ENCODE results near the gene STK32C. TPM values are rescaled to one million over a fixed set of nuclear protein-coding genes. Genes with fewer than 3 reads are reported as not detected.

Gene STK32C
- total RNA-seq, 1 donor, result 6.7 TPM

DNA sequence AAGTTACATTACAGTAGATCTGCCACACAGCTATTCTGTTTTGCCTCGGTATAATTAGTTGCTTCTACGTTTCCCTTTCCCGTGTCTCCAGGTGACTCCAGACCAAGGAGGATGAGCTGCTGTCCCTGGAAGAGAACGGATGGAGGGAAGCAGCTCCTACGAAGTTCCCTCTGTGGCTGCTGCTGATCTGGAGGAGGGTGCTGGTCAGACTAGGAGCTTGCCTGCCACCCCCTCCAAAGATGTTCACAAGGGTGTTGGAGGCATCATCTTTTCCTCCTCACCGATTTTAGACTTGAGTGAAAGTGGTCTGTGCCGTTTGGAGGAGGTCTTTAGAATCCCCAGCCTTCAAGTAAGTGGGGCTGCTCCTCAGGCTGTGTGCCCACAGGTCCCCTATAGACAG, 25.6 kb upstream of the STK32C start:
- no peak overlapping the region for H3K4me3 ChIP-seq (ENCODE audit: low read depth, low read length)
- TF ChIP-seq, protein P1, sequence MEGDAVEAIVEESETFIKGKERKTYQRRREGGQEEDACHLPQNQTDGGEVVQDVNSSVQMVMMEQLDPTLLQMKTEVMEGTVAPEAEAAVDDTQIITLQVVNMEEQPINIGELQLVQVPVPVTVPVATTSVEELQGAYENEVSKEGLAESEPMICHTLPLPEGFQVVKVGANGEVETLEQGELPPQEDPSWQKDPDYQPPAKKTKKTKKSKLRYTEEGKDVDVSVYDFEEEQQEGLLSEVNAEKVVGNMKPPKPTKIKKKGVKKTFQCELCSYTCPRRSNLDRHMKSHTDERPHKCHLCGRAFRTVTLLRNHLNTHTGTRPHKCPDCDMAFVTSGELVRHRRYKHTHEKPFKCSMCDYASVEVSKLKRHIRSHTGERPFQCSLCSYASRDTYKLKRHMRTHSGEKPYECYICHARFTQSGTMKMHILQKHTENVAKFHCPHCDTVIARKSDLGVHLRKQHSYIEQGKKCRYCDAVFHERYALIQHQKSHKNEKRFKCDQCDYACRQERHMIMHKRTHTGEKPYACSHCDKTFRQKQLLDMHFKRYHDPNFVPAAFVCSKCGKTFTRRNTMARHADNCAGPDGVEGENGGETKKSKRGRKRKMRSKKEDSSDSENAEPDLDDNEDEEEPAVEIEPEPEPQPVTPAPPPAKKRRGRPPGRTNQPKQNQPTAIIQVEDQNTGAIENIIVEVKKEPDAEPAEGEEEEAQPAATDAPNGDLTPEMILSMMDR (IDR thresholded peaks at IDR 0.05; ENCODE audit: insufficient read depth, low read length), result no peak

DNA sequence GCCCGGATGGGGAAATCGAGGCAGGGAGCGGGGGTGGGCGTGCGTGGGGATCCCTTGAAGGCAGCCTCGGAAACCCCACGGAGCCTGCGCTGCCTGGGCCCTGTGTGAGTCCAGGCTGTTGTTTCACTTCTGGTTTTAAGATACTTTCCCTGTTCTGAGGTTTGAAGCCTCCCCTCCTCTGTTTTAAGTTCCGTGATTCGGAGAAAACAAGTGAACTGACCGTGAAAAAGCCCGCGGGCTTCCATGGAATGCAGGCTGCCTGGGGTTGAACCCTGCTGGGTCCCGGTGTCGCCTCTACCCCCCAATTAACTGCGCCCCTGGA, 24.6 kb upstream of the STK32C start:
- no peak for DNase-seq (ENCODE audit: low read depth)
- TF ChIP-seq, protein P1 (IDR thresholded peaks at IDR 0.05; ENCODE audit: insufficient read depth, low read length), result no peak
- peak overlapping the region; percentile 86 for H3K4me3 ChIP-seq (ENCODE audit: low read depth, low read length)

More for the DNA sequence above, 25.6 kb upstream of the STK32C start:
- no peak for DNase-seq (ENCODE audit: low read depth)

DNA sequence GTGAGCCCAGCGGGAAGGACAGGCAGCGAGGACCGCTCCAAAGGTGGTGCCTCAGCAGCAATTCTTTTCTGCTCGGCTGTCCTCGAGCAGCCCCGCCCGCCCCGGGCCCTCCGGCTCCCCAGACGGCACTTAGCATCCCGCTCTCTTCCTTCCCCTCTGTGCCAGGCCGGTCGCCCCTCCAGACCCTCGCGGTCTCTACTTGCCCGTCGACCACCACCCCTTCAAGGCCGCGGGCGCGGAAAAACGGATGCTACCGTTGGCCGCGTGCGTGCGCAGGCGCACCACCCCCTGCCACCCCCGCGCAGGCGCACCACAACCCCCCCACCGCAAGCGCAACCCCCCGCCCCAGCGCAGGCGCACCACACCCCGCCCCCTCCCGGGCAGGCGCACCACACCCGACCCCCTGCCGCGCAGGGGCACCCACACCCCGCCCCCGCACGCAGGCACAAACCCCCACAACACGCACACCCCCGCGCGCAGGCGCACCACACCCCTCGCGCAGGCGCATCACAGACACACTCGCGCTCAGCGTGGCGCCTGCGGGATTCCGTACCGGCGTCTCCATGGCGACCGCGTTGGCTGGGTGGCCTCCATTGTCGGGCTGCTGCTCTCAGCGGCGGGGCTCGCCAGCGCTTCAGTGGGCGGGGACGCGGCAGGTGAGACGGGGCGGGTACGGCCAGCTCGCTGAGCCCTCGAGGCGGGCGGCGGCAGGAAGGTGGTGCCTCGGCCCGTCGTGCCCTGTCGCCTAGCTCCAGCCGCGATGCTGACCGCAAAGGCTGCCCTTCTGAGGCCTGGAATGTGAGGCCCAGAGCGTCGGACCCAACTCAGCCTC, 24.1 kb upstream of the STK32C start, which contains the start of gene LRRC27:
Gene LRRC27 (plus strand): TSS at position 593 of the 832 bp plus-strand sequence. CDS start 1,332 bp downstream, outside the sequence.
- DNase-seq (ENCODE audit: low read depth), result peak; percentile 95
- TF ChIP-seq, protein P1 (IDR thresholded peaks at IDR 0.05; ENCODE audit: insufficient read depth, low read length), result no peak
- H3K4me3 ChIP-seq (ENCODE audit: low read depth, low read length), result peak within 1 kb of the TSS; percentile 98

DNA sequence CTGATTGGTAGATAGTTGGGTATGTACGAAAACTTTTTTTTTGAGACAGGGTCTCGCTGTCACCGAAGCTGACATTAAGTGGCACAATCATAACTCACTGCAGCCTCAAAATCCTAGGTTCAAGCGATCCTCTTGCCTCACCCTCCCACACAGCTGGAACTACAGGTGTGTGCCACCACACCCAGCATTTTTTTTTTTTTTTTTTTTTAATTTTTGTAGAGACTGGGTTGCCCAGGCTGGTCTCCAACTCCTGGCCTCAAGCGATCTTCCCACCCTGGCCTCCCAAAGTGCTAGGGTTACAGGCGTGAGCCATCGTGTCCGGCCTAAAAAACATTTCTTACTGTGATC, 22.7 kb upstream of the STK32C start:
- DNase-seq (ENCODE audit: low read depth), result no peak
- TF ChIP-seq, protein P1 (IDR thresholded peaks at IDR 0.05; ENCODE audit: insufficient read depth, low read length), result no peak
- peak overlapping the region; percentile 98 for H3K4me3 ChIP-seq (ENCODE audit: low read depth, low read length)

DNA sequence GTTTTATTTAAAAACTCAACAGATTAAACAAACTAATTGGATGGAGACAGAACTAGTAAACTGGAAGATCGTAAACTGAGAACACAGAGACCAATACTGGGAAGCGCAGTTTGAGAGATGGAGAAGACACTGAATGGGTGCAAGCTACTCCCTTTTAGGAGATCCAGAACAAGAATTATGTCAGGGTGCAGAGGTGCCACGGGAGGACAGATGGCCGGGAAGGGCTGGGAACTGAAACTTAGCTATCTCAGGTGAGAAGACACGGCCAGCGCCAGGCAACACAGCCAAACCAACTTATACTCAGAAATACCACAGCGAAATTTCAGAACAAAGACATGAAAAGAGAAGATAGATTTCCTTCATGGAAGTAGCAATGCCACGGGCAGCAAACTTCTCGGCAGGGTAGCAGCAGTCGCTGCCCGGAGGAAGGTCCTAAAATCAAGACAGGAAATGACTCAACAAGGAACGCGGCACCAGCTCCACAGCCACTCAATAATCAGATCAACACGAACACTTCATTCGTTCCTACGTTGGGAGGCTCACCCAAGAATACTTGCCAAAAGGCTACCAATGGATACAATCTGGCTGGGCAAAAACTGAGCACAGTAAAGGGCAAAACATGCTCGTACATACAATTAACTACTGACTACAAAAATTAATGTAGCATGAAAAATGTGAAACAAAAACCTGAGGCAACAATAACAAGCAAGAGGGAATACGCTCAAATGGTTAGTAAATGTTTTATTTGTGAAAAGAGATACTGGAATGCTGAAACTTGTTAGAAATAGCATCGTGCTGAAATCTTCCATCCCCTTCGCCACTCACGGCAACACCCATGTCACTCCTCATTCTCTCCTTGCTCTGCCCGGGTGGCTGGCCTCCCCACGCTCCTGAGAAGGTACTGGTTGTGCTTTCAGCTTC, 22.1 kb upstream of the STK32C start:
- TF ChIP-seq, protein P1 (IDR thresholded peaks at IDR 0.05; ENCODE audit: insufficient read depth, low read length), result no peak
- peak overlapping the region; percentile 98 for H3K4me3 ChIP-seq (ENCODE audit: low read depth, low read length)
- DNase-seq (ENCODE audit: low read depth), result peak; percentile 53

DNA sequence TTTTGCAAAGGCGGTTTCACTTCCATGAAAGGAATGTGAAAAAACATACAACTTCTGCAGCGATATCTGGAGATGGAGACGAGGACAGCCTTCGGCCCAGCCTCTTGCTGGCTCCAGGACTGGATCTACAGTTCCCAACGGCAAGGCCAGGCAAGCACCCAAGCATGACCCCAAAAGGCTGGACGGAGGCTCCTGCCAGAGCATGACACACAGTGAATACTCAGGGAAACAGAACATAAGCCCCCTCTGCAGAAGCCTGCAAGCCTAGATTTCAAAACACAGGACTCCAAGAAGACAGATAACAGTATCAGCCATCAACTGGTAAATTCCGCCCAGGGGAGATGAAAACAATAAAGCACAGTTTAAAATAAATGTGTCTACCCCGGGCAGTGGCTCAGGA, 21.0 kb upstream of the STK32C start:
- peak; percentile 89 for DNase-seq (ENCODE audit: low read depth)
- TF ChIP-seq, protein P1 (IDR thresholded peaks at IDR 0.05; ENCODE audit: insufficient read depth, low read length), result no peak
- peak overlapping the region; percentile 25 for H3K4me3 ChIP-seq (ENCODE audit: low read depth, low read length)
